HEK293 (cell line): ENCODE data around the gene TCP11X2.

Experiments used
- EGR2 ChIP-seq: fragments of 450-650 bp; formaldehyde crosslinking; IDR thresholded peaks from 2 replicates; pipeline ENCODE4 v1.5.1; 2016; ENCODE audit warnings: low read depth, missing biosample characterization, missing genetic modification characterization
- PRDM10 ChIP-seq: fragments of 450-650 bp; formaldehyde crosslinking; IDR thresholded peaks from 2 replicates; pipeline ENCODE4 v1.5.1; 2016; ENCODE audit warnings: missing biosample characterization, missing genetic modification characterization
- WT1 ChIP-seq: fragments of 450-650 bp; formaldehyde crosslinking; IDR thresholded peaks from 2 replicates; pipeline ENCODE4 v1.5.1; 2016; ENCODE audit warnings: missing biosample characterization, missing genetic modification characterization
- YY1 ChIP-seq: fragments of 450-650 bp; formaldehyde crosslinking; IDR thresholded peaks from 2 replicates; pipeline ENCODE4 v1.5.1; 2018; ENCODE audit warnings: missing biosample characterization, missing genetic modification characterization
- ZFP41 ChIP-seq: fragments of 450-650 bp; formaldehyde crosslinking; IDR thresholded peaks from 2 replicates; pipeline ENCODE4 v1.5.1; 2016; ENCODE audit warnings: missing biosample characterization, missing genetic modification characterization, borderline replicate concordance
- ZNF274 ChIP-seq, 2 experiments: fragments of 200-500 bp in 1 of 2; fragments of 450-650 bp in 1 of 2; sonication (Bioruptor generic) in 1 of 2; formaldehyde crosslinking in 1 of 2; IDR thresholded peaks; 2 replicates each; pipeline versions ENCODE4 v1.5.1 to v1.6.1; 2014 to 2016; ENCODE audit warnings: borderline replicate concordance in 1 of 2, inconsistent platforms in 1 of 2, low read length in 1 of 2, missing biosample characterization in 1 of 2, missing genetic modification characterization in 1 of 2
- ZNF311 ChIP-seq: fragments of 450-650 bp; formaldehyde crosslinking; IDR thresholded peaks from 2 replicates; pipeline ENCODE4 v1.5.1; 2017; ENCODE audit warnings: missing biosample characterization, missing genetic modification characterization, borderline replicate concordance
- ZNF324 ChIP-seq: fragments of 450-650 bp; formaldehyde crosslinking; IDR thresholded peaks from 2 replicates; pipeline ENCODE4 v1.5.1; 2016; ENCODE audit warnings: missing biosample characterization, missing genetic modification characterization
- ZNF510 ChIP-seq: fragments of 450-650 bp; formaldehyde crosslinking; IDR thresholded peaks from 2 replicates; pipeline ENCODE4 v1.5.1; 2018; ENCODE audit warnings: mild to moderate bottlenecking, missing genetic modification characterization, missing biosample characterization; ENCODE audit not compliant: insufficient replicate concordance
- ZNF580 ChIP-seq: fragments of 450-650 bp; formaldehyde crosslinking; IDR thresholded peaks from 2 replicates; pipeline ENCODE4 v1.5.1; 2016; ENCODE audit warnings: missing biosample characterization, missing genetic modification characterization
- ZNF670 ChIP-seq: fragments of 450-650 bp; formaldehyde crosslinking; IDR thresholded peaks from 2 replicates; pipeline ENCODE4 v1.5.1; 2016; ENCODE audit warnings: missing biosample characterization, missing genetic modification characterization, low read depth
- TF ChIP-seq, protein P1 (sequence below): fragments of 450-650 bp; formaldehyde crosslinking; IDR thresholded peaks from 2 replicates; pipeline ENCODE4 v1.5.1; 2016; ENCODE audit warnings: missing biosample characterization, missing genetic modification characterization
- TF ChIP-seq, protein P2 (sequence below): fragments of 450-650 bp; formaldehyde crosslinking; IDR thresholded peaks from 2 replicates; pipeline ENCODE4 v1.5.1; 2016; ENCODE audit warnings: missing biosample characterization, missing genetic modification characterization

- TF ChIP-seq, protein P1, sequence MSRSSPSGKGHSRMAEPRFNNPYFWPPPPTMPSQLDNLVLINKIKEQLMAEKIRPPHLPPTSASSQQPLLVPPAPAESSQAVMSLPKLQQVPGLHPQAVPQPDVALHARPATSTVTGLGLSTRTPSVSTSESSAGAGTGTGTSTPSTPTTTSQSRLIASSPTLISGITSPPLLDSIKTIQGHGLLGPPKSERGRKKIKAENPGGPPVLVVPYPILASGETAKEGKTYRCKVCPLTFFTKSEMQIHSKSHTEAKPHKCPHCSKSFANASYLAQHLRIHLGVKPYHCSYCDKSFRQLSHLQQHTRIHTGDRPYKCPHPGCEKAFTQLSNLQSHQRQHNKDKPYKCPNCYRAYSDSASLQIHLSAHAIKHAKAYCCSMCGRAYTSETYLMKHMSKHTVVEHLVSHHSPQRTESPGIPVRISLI = no peak
- TF ChIP-seq ZNF311 (tag by site-specific recombination) (no peak), ZNF324 (tag by site-specific recombination) (no peak), ZNF274 (IDR thresholded peaks at IDR 0.05; ENCODE audit: low read length) (no peak), ZNF274 (tag by site-specific recombination; IDR thresholded peaks at IDR 0.05; ENCODE audit: borderline replicate concordance) (no peak), WT1 (tag by site-specific recombination) (no peak), EGR2 (tag by site-specific recombination) (no peak), PRDM10 (no peak), YY1 (no peak), ZNF580 (tag by site-specific recombination) (no peak), ZFP41 (tag by site-specific recombination) (no peak), ZNF510 (tag by site-specific recombination) (no peak), ZNF670 (tag by site-specific recombination) (no peak)
- TF ChIP-seq, protein P2, sequence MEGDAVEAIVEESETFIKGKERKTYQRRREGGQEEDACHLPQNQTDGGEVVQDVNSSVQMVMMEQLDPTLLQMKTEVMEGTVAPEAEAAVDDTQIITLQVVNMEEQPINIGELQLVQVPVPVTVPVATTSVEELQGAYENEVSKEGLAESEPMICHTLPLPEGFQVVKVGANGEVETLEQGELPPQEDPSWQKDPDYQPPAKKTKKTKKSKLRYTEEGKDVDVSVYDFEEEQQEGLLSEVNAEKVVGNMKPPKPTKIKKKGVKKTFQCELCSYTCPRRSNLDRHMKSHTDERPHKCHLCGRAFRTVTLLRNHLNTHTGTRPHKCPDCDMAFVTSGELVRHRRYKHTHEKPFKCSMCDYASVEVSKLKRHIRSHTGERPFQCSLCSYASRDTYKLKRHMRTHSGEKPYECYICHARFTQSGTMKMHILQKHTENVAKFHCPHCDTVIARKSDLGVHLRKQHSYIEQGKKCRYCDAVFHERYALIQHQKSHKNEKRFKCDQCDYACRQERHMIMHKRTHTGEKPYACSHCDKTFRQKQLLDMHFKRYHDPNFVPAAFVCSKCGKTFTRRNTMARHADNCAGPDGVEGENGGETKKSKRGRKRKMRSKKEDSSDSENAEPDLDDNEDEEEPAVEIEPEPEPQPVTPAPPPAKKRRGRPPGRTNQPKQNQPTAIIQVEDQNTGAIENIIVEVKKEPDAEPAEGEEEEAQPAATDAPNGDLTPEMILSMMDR (tag by site-specific recombination) = no peak
These were observed 27.1 kb upstream of the TCP11X2 start for GRCh38 chrX:102498732-102499131.
